ENCODE measurements around the gene BCL2L13.

BCL2L13 gene, protein sequence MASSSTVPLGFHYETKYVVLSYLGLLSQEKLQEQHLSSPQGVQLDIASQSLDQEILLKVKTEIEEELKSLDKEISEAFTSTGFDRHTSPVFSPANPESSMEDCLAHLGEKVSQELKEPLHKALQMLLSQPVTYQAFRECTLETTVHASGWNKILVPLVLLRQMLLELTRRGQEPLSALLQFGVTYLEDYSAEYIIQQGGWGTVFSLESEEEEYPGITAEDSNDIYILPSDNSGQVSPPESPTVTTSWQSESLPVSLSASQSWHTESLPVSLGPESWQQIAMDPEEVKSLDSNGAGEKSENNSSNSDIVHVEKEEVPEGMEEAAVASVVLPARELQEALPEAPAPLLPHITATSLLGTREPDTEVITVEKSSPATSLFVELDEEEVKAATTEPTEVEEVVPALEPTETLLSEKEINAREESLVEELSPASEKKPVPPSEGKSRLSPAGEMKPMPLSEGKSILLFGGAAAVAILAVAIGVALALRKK

DNA sequence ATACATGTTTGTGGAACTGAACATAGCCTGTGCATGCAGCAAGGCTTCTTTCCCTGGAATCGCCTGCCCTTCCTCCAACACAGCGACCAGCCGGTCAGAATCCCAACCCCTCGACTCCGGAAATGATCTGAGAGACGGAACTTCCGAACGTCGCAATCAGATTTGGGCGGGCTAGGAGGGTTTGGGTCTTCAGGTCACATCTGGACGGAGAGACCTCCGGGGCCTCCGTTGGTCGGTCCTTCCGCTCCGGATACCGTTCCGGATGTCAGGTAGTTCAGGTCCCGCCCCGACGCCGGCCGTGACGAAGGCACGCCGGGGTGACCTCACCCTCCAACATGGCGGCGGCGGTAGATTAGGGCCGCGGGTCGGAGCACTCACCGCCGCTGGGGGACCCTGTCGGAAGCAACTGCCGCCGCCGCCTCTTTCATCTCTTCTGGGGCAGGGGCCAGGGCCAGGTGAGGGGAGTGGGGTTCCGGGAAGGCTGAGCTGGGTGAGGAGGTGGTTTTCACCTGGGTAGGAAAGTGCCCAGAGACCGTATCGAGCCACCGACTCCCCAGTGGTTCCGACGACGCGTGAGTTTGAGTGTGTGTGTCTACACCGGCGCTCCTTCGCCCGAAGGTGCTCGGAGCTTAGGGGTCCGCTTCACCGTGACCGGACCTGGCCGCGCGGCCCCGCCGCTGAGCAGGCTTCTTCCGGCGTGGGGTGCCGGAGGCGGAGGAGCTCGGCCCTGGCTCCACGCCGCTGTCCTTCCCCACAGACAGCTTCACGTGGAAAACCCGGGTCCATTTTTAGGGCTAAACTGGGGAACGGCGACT lies at the start of gene BCL2L13:
Gene BCL2L13, plus strand, starts transcription at position 326 of the 815 bp plus-strand sequence. CDS start 16,955 bp downstream, outside the sequence.
- DNase-seq (ENCODE audit: low read depth in 2 of 2): peak; percentile 78 to 87

DNA sequence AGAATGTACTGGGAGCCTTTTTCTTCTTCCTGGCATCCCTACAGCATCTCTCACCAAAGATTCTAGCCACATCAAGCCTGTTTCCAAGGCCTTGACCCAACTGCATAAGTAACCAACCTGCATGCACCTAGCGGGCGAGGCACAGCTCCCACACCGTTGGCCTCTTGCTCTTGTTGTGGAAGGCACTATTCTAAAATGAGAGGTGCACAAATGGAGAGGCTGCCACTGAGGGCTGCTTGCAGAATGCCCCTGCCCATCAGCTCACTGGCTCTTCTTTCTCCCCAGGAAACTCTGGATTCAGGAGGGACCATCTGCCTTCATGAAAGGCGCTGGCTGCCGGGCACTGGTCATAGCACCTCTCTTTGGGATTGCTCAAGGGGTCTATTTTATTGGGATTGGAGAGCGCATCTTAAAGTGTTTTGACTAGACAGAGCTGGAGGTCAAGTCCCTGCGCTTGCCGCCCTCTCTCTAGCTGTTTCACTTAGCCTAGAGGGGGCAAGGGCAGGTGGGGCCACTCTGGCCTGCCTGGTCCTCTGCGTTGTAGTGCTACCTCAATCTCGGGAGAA lies 48.7 kb upstream of the BCL2L13 start:
- no peak for DNase-seq (ENCODE audit: low read depth in 2 of 2)

DNA sequence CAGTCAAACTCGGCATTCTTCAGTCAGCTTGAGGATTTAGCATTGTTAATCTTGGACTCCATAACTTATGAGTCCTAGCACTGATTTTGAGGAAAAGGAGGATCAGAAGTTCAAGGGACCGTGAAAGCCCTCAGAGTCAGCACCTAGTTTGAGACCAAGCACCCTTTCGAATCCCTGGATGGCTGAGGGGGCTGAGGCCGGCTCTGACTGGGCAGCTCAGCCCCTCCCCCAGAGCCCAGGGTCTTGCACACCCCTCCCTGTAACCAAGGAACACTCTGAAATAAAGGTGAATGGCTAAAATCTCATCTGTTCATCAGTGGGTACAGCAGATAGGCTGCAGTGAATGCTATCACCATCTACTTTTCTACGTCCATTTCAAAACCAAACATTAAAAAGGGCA lies 48.0 kb upstream of the BCL2L13 start:
- DNase-seq (ENCODE audit: low read depth in 2 of 2): no peak

DNA sequence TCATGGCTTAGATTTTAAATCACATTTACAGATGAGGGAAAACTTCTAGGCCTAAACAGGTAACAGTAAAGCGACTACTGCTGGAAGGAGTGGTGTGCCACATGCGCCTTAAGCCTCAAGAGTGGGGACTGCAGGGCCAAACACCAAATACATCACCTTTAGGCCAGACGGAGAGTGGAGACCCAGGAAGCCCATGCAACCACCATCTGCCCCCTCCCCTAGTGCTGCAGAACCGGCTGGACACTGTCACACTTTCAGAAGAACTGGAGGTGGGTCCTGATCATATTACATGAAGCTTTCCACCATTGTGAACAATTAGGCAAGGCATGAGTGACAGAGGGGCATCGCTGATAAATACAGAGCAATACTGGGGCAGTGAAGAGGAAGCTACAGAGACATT lies 46.4 kb upstream of the BCL2L13 start:
- DNase-seq (ENCODE audit: low read depth in 2 of 2): no peak

DNA sequence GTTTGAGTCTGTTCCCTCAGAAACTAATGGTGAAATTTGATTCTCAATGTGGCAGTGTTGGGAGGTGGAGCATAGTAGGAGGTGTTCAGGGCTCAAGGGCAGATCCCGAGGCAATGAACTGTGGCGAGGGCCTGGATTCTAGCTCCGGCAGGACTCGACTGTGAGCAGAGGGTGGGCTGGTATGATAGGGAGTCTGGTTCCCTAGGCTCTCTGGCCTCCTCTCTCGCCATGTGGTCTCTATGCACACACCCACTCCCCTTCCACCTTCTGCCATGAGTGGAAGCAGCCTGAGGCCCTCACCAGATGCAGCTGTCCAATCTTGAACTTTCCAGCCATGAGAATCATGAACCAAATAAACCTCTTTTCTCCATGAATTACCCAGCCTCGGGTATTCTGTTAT lies 42.3 kb upstream of the BCL2L13 start:
- no peak for DNase-seq (ENCODE audit: low read depth in 2 of 2)

DNA sequence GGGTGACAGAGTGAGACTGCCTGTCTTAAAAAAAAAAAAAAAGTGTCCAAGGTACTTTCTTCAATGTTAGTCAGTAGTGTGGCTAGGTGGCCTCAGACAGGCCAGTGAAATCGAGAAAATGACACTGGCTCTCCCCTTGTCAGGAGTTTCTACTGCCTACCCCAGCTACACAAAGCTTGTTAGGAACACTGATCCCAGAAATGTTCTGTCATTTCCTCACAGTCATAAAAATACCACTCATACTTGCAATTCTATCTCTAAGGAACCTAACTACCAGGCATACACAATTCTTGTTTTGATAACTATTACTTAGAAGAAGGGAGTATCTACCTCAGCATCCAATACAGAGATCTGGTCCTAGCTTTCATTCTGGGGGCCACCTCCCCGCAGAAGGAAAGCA lies 41.3 kb upstream of the BCL2L13 start:
- DNase-seq (ENCODE audit: low read depth in 2 of 2): no peak

DNA sequence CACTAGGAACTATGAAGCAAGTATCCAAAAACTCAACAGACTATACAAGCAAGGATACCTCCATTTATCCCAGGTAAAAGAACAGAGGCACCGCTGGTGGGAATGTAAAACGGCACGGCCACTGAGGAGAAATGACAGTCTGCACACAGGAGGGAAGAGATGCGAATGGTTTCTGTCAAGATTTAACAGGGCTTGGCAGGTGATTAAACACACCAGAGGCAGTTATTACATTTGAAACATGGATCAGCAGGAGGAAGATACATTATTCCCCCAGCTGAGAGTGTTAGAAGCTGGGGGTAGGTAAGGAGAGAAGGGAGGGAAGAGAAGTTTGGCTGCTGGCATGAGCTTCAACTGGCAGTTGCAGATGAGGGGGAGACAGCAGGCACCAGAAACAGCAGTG lies 40.2 kb upstream of the BCL2L13 start:
- DNase-seq (ENCODE audit: low read depth in 2 of 2): no peak

DNA sequence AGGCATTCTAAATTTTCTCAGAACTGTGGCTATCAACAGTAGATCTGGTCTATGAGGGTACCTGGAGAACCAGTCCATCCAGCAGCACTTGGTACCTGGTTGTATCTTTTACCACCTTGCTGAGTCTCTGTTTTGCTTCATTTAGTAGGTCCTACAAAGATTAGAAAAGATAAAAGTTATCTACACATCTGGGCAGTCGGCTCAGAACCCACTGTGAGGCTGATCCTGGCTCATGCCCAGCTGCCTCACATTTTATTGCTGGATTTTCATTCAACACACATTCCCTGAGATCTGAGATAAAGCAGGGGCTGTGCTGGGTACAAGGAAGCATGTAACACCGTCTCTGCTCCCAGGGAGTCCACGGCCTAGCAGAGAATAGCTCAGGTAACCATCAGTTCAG lies 37.5 kb upstream of the BCL2L13 start:
- no peak for DNase-seq (ENCODE audit: low read depth in 2 of 2)

DNA sequence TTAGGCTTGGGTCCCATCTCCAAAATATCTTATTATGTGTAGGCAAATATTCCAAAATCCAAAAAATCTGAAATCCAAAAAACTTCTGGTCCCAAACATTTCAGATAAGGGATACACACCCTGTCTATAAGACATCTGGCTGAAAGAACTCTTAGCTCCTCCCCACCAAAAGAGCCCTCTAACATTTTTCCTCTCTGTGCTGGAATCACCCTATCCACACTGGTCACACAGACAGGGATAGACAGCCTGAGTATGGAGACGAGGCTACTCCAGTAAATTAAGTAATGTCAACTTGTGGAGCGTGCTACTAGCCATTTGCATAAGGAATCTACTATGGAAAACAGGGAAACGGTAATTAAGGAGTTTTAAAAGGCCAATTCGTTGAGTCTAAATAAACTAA lies 34.9 kb upstream of the BCL2L13 start:
- no peak for DNase-seq (ENCODE audit: low read depth in 2 of 2)

DNA sequence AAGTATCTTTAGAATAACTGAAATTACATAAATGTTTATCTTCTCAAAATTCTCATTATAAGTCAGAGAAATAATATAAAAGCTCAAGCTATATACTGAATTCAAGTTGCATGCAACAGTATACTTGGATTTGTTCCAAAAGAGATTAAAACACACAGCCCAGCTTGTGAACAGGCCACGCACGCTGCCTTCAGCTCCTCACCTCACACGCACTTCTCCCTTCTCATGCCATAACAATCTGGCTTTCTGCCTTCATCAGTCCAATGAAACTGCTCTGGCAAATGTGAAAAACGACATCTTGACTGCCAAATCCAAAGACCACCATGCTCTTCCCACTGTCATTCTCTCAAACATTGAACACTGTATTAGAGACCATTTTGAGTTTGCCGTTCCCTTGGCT lies 32.1 kb upstream of the BCL2L13 start:
- no peak for DNase-seq (ENCODE audit: low read depth in 2 of 2)

DNA sequence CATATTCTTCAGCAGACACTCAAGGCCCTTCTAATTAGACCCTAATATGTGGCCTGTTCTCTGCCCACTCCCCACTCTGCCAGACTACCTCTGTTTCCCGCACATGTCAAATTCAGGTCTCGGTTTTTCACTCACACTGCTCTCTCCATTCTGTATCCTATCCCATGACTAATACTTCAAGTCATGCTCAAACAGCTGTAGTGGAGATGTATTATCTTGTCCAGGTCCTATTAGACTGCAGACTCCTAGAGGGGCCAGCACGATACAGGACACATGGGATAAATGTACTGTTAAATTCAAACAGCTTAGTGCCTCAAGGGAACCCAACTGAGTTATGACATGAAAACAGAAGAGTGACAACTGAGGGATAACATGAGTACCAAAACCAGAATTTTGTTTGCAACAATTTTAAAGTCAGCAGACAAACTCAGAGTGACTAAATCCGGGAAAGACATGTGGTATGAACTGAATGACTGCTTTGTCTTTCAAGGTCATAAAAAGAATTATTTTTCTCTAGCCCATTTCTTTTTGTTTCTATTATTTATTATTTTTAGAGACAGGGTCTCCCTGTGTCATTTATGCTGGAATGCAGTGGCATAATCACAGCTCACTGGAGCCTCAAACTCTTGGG lies 30.6 kb upstream of the BCL2L13 start:
- DNase-seq (ENCODE audit: low read depth in 2 of 2): no peak

DNA sequence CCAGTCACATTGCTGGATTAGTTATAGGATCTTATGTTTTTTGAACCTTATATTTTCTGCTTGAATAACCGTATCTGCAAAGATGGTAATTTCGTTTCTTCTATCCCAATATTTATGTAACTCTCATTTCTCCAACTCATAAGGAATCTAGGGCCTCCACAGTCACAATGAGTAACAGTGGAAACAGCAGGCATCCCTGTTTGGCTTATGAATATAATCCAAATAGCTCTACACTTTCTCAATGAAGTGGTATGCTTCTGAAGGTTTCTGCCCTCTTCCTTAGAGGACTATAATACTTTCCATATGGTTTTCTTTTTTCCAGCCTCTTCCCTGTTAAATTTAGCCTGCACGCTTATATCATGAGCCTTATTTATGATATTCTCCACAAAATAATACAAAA lies 26.5 kb upstream of the BCL2L13 start:
- no peak for DNase-seq (ENCODE audit: low read depth in 2 of 2)

DNA sequence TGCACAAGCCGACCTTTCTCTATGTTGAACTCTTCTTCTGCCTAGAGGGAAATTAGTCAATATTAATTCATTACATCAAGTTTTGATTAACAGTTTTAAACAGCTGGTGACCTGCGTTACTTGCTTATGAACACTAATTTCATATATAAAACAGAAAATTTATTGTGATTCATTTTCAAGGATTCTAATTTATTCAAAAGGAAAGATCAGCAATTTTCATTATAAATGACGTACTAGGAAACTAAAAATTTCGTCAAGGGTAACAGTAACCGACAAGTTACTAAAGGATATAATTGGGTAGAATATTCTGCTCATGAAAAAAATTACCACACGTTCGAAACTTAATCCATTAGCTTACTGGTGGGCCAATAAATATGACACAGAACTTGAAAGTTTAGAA lies 25.3 kb upstream of the BCL2L13 start:
- no peak for DNase-seq (ENCODE audit: low read depth in 2 of 2)

DNA sequence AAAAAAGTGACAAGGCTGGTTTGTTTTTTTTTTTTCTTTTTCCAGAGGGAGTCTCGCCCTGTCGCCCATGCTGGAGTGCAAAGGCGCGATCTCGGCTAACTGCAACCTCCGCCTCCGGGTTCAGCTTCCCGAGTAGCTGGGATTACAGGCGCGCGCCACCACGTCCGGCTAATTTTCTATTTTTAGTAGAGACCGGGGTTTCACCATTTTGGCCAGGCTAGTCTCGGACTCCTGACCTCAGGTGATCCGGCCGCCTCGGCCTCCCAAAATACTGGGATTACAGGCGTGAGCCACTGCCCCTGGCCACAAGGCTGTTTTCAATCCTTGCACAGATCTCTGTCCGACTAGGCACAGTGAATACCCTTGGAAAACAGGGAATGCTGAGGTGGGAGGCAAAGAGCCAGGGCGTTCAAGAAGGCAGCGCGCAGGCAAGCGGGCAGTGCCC lies 10.6 kb upstream of the BCL2L13 start:
- no peak for DNase-seq (ENCODE audit: low read depth in 2 of 2)

DNA sequence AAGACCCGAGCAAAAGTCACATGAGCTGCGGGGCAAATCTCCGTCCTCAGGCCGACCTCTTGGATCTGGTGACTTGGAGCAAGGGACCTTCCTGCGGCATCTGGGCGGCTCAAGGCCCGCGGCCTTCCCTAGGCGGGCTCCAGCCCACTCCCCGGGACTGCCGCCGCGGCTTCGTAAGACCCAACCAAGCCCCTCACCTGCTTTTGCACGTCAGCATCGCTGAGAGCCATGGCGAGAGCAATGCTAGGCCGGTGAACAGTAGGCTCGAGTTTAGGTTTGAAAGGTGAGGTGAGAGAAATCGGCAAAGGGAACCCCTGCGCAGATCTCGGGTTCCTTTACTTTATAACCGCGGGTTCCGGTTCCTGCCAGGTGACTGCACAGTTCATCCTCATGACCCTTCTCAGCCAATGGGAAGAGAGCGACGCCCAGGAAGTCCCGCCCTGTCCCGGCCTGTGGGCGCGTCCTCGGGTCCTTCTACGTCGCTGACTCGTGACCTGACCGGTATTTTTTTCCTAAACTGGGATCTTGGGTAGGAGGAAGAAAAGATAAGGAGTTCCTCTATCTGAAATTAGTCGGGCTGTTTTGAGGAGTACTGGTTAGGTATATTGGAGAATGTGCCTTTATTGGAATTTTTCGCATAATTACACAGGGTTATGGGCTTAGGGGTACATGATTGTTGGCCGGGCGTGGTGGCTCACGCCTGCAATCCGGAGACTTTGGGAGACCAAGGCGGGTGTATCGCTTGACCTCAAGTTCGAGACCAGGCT lies 10.0 kb upstream of the BCL2L13 start, which contains the start of gene ATP6V1E1:
Gene ATP6V1E1, minus strand, starts transcription at position 344 of the 767 bp plus-strand sequence. Its CDS starts 114 bp downstream, at position 230.
- peak; percentile 84 to 90 for DNase-seq (ENCODE audit: low read depth in 2 of 2)

DNA sequence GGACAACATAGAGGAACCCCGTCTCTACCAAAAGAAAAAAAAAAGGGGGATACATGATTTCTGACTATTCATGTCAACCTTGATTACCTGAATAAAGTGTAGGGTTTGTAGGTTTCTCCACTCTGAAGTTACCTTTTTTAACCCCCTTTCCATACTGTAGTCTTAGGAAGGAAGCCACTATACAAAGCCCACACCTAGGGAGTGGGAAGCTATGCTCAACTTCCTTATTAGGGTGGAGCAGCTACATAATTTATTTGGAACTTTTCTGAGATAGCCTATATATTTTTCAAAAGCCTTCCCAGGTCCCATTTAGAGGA lies 9.4 kb upstream of the BCL2L13 start:
- no peak for DNase-seq (ENCODE audit: low read depth in 2 of 2)

DNA sequence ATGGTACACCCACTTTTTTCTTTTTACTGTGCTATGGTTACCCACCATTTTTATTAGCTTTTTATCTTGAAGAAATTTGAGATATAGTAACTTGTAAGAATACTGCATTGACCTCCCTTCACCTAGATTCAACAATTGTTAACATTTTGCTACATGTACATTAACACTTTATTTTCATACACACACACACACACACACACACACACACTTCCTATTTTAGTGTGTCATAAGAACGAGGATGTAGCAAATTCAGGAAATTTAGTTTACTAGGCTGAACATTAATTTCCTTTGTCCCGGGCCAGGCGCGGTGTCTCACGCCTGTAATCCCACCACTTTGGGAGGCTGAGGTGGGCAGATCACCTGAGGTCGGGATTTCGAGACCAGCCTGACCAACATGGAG lies 8.9 kb upstream of the BCL2L13 start:
- no peak for DNase-seq (ENCODE audit: low read depth in 2 of 2)

DNA sequence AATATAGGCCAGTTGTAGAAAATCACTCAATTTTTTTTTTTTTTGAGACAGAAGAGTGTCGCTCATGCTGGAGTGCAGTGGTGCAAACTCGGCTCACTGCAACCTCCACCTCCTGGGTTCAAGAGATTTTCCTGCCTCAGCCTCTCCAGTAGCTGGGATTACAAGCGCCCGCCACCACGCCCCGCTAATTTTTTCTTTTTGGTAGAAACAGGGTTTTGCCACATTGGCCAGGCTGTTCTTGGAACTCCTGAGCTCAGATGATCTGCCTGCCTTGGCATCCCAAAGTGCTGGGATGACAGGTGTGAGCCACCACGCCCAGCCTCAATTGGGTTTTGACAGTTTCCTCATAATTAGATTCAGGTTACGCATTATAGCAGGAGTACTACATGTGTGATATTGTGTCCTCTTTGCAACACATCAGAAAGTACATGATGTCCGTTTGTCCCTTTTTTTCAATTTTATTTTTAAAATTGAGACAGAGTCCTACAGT lies 7.4 kb upstream of the BCL2L13 start:
- no peak for DNase-seq (ENCODE audit: low read depth in 2 of 2)

DNA sequence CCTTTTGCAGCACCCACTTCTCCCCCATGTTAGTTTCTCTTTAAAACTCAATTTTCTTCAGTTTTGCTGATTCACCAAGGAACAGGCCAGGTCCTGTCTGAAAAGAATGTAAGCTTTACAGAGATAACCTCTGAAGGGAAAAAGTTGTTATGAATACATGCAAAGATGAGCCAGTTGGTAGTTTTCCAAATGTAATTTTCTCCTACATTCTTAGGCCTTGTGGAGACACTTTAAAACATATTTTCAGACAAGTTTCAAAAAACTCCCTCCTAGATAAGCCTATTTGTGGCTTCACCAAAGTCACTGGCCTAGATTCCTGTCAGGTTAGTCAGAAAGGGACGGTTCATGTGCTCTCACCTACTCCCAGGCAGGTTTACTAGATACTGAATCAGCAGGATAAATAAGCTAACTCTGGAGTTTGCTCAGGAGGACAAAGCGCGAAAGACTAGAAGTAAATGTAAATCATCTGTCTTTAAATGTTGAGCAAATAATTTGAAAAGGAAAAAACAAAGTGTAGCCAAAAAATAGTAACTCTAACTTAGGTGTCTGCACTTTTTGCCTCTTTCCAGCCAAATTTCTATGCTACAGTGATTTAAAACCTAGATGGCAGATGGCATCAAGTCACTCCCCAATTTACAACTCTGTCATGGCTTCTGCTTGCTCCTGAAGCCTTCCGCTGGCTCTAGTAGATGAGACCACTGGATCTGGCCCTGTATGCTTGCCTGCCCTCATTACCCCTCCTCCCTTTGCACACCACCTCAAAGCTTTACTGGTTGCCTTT lies 5.2 kb upstream of the BCL2L13 start:
- DNase-seq (ENCODE audit: low read depth in 2 of 2): no peak

DNA sequence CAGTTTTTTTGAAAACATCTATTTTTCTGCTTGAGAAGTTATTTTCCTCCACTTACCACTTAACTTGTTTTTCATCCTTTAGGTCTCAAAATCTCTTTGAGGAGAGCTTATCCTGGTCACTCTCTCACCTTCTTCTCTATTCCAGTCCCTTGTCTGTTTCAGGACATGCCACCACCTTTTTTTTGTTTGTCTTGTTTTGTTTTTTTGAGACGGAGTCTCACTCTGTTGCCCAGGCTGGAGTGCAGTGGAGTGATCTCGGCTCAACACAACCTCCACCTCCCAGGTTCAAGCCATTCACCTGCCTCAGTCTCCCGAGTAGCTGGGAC lies 4.6 kb upstream of the BCL2L13 start:
- no peak for DNase-seq (ENCODE audit: low read depth in 2 of 2)

DNA sequence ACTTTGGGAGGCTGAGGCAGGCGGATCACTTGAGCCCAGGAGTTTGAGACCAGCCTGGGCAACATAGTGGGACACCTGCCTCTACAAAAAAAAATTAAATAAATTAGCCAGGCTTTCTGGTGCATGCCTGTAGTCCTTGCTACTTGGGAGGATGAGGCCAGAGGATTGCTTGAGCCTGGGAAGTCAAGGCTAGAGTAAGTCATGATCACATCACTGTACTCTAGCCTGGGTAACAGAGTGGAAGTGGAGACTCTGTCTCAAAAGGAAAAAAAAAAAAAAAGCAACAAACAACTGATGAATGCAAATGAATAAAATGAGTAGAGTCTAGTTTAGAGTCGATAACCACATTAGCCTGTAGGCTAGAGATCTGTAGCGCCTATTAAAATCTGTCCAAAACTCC lies 3.9 kb upstream of the BCL2L13 start:
- no peak for DNase-seq (ENCODE audit: low read depth in 2 of 2)

Measured in stimulated activated CD4-positive, alpha-beta T cell treated with anti-CD3 and anti-CD28 coated beads, Interleukin-15, amount 100 ng/mL, for 48 hours (primary cell).